Ovary (tissue), 3 donors: Measurements from ENCODE around the gene ERI2.

Source experiments
- CTCF ChIP-seq, 3 donors: fragments of 450-650 bp in 2 of 3; fragments of 200-600 bp in 1 of 3; IDR thresholded peaks; one replicate each; pipeline versions ENCODE4 v1.5.1 to v1.8.0; 2016 to 2022; ENCODE audit warnings: antibody characterized with exemption in 3 of 3, mild to moderate bottlenecking in 1 of 3
- EP300 ChIP-seq: sonication (generic); formaldehyde crosslinking; IDR thresholded peaks from one replicate; pipeline ENCODE4 v1.6.1; 2017; ENCODE audit warnings: antibody characterized with exemption
- POLR2A ChIP-seq: fragments of 450-650 bp; IDR thresholded peaks from one replicate; pipeline ENCODE4 v1.6.1; 2017; ENCODE audit warnings: antibody characterized with exemption, mild to moderate bottlenecking, moderate library complexity
- donor health status: DM: no; HTN: no; CAD: no.

GRCh38 chr16:20844054-20844453 lies 37.8 kb upstream of the ERI2 start:
- no peak for TF ChIP-seq CTCF (IDR thresholded peaks at IDR 0.05)
- TF ChIP-seq POLR2A, result no peak
- TF ChIP-seq EP300, result no peak
